ENCODE measurements around the gene IL17RE.

- TF ChIP-seq ZNF76 (CRISPR knock-in tag; IDR thresholded peaks at IDR 0.05; ENCODE audit: borderline replicate concordance) (no peak), ZKSCAN1 (IDR thresholded peaks at IDR 0.05; ENCODE audit: low read depth, low read length) (no peak), FOXJ3 (CRISPR knock-in tag; IDR thresholded peaks at IDR 0.05) (no peak), JUND (IDR thresholded peaks at IDR 0.05; ENCODE audit: borderline replicate concordance, low read depth, low read length) (no peak), JUND (tag; IDR thresholded peaks at IDR 0.05; ENCODE audit: borderline replicate concordance, low read depth, low read length) (no peak), HNRNPUL1 (IDR thresholded peaks at IDR 0.05; ENCODE audit: low read length) (no peak), TCF7 (IDR thresholded peaks at IDR 0.05; ENCODE audit: borderline replicate concordance) (no peak), ZNF174 (CRISPR knock-in tag; IDR thresholded peaks at IDR 0.05) (no peak), KDM1A (IDR thresholded peaks at IDR 0.05) (no peak), DPF2 (IDR thresholded peaks at IDR 0.05) (no peak), POLR2A (conservative IDR thresholded peaks at IDR 0.05) (no peak), E2F5 (CRISPR knock-in tag; IDR thresholded peaks at IDR 0.05) (no peak)
- TF ChIP-seq, protein P1, sequence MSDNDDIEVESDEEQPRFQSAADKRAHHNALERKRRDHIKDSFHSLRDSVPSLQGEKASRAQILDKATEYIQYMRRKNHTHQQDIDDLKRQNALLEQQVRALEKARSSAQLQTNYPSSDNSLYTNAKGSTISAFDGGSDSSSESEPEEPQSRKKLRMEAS (CRISPR knock-in tag; IDR thresholded peaks at IDR 0.05) = no peak
- TF ChIP-seq, protein P2, sequence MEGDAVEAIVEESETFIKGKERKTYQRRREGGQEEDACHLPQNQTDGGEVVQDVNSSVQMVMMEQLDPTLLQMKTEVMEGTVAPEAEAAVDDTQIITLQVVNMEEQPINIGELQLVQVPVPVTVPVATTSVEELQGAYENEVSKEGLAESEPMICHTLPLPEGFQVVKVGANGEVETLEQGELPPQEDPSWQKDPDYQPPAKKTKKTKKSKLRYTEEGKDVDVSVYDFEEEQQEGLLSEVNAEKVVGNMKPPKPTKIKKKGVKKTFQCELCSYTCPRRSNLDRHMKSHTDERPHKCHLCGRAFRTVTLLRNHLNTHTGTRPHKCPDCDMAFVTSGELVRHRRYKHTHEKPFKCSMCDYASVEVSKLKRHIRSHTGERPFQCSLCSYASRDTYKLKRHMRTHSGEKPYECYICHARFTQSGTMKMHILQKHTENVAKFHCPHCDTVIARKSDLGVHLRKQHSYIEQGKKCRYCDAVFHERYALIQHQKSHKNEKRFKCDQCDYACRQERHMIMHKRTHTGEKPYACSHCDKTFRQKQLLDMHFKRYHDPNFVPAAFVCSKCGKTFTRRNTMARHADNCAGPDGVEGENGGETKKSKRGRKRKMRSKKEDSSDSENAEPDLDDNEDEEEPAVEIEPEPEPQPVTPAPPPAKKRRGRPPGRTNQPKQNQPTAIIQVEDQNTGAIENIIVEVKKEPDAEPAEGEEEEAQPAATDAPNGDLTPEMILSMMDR (IDR thresholded peaks at IDR 0.05 in 2 of 3, conservative IDR thresholded peaks at IDR 0.05 in 1 of 3; ENCODE audit: insufficient read depth in 2 of 3, low read depth in 1 of 3, low read length in 3 of 3) = no peak
Observed at GRCh38 chr3:9932535-9932842, 29.8 kb downstream of the IL17RE start.

Measured in K562 (cell line).